Stimulated activated CD8-positive, alpha-beta memory T cell treated with anti-CD3 and anti-CD28 coated beads, Interleukin-7, amount 100 ng/mL, for 24 hours (primary cell): ENCODE measurements around the gene LARP7.
"Not testable (repeated sequence)": the region's sequence is repeated elsewhere in the genome, so short reads cannot be mapped to it uniquely, and the experiment has no call there.

Experiments used
- DNase-seq: peaks from one replicate; pipeline ENCODE4 v3.0.0-alpha.2; 2020; ENCODE audit warnings: low read depth

Gene LARP7

DNA sequence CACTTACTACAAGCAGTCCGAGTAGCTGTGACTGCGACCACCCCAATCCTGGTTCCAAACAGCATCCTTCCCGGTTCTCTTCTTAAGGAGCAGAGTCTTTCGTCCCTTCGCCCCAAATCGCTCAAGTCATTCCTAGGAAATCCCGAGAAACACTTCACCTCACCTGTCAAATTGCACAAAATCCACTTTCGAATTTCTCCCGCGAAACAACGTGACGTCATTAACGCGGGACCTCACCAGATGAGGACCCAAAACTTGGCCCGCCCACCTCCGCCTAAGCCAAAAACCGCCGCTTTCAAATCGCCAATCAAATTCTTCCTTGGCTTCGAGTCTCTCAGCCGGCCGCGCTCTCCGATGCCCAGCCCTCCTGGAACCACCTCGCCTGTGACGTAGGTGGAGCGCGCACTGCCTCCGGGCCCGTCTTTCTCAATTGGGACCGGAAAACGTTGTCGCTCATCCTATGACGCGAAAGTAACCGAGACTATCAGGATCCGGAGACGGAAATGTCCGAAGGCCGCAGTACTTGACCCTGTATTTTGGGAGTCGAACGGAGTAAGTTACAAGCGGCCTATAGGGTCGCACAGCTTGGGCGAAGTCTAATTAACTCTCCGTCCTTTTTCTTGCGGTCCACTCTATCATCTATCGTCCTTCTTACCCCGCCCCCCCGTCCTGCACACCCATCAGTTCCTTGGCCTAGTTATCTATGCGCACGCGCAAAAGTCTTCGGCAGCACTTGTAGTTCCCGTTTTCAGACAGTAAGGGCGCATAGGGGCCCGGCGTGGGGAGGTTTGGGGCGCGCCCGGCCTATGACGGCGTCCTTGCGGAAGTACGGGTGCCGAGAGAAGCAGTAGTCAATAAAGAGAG lies at the start of gene LARP7, which contains the start of gene ZGRF1:
Gene LARP7 (plus strand): TSS at position 456 of the 864 bp plus-strand sequence. CDS start 7,527 bp downstream, outside the sequence.
Gene ZGRF1 (minus strand): TSS at position 222 of the 864 bp plus-strand sequence. CDS start 3,733 bp downstream, outside the sequence.
- DNase-seq = peak; percentile 94

DNA sequence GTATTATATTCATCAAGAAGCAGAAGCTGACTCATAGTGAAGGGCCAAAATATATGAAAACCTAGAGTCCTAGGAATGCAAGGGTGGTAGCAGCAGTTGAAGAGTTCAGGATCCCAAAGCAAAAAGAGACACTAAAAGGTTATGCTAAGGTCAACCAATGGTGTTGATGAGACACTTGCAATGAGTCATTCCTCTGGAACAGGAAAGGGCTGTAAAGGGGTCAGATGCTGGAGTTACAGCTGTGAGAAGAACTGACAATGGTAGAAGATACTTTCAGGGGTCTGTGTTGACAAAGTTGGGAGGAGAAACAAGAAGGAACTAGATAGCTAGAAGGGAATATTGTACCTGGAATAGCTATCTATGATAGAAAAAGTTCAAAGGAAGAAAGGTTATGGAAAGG lies 47.7 kb upstream of the LARP7 start:
- DNase-seq = no peak

DNA sequence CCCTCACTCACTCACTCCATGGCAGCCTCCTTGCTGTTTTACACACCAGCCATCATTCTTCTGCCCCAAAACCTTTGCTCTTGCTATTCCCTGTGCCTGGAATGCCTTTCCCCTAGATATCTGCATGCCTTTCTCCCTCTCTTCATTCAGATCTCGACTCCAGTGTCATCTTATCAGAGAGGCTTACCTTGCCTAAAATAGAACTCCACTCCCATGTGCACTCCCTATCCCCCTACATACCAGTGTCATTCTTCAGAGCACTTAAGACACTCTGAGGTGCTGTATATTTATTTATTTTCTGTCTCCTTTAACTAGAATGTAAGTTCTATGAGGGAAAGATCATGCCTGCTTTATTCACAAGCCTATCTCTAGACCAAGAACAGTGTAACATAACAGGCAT lies 45.4 kb upstream of the LARP7 start:
- DNase-seq = no peak

DNA sequence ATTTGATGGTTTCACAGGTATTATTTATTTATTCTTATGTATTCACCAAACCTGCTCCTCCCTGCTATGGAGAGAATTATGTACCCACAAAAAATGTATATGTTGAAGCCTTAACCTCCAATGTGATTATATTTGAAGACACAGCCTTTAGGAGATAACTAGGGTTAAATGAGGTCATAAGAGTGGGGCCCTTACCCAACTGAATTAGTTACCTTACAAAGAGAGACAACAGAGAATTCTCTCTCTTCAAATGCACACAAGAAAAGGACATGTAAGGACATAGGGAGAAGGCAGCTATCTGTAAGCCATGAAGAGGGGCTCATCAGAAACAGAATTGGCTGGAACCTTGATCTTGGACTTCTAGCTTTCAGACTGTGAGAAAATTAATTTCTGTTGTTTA lies 44.2 kb upstream of the LARP7 start:
- no peak for DNase-seq

DNA sequence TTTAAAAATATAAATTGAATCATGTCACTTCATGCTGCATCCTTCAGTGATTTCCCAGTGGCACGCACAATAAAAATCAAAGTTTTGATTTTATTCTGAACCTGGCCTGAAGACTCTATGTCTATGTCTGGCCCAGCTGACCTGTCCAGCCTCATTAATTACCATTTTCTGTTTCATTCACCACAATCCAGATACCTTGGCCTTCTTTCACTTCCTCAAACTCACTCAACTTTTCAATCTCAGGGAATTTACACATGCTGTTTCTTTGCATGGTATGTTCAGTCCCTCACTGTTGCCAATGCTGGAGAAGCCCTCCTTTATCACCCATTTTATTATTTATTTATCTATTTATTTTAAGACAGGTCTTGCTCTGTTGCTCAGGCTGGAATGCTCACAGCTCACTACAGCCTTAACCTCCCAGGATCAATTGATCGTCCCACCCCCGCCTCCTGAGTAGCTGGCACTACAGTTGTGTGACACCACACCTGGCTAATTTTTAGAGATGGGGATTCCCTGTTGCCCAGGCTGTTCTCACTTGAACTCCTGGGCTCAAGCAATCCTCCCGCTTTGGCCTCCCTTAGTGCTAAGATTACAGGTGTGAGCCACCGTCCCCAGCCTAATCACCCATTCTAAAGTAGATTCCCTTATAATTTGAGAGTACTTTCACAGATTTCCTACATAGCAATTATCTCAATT lies 43.4 kb upstream of the LARP7 start:
- DNase-seq = no peak

DNA sequence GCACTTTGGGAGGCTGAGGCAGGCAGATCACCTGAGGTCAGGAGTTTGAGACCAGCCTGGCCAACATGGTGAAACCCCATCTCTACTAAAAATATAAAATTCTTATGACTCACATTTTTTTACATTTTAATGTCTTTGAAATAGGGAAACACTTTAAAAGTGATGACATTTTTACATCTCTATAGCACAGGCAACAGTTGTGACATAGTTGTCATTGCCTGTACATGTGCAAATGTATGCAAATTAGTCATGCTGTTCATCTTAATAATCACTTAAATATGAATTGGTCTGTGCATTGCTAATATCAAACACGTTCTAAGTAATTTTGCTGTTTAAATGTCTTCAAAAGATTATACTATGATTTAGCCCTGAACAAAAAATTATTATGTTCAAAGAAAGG lies 42.0 kb upstream of the LARP7 start:
- DNase-seq = no peak

DNA sequence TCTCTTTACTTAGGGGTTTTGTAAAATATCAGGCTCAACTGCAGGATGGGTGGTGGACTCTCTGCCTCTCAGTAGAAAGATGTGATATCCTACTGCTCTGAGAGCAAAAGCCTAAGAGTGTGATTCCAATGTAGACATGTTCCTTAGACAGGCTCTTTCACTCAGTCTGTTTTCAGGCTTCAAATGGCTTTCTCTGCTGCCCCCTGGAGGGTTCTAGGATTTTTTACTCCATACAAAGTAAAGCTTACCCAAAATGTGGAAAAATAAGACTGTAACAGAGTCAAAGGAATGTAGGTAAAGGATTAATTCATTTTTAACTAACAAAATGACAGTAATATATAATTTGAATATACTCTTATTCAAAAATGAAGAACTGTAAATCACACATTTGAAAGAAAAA lies 32.4 kb upstream of the LARP7 start:
- no peak for DNase-seq

DNA sequence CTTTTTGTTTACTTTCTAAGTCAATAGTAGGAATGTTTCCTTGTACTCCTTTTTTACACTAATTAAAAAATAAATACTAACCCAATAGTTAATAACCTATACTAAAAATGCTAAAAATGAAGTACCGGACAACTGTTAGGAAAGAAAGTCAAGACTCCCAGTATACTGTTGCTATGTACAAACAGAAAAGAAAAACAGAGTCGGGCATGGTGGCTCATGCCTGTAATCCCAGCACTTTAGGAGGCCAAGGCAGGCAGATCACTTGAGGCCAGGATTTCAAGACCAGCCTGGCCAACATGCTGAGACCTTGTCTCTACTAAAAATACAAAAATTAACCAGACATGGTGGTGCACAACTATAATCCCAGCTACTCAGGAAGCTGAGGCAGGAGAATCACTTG lies 24.1 kb upstream of the LARP7 start:
- not testable (repeated sequence) for DNase-seq

DNA sequence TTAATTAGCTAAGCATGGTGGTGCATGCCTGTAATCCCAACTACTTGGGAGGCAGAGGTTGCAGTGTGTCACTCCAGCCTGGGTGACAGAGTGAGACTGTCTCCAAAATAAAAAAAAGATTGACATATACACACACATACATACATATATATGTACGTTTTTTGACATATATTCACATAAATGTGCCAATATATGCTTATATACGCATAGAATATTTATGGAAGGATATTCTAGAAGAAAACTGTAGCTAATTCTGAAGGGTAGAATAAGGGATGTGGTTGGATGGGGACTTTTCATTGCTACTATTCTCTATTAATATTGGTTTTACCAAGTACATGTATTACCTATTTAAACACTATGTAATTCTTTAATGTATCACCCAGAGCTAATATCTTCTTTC lies 20.0 kb upstream of the LARP7 start:
- DNase-seq = no peak

DNA sequence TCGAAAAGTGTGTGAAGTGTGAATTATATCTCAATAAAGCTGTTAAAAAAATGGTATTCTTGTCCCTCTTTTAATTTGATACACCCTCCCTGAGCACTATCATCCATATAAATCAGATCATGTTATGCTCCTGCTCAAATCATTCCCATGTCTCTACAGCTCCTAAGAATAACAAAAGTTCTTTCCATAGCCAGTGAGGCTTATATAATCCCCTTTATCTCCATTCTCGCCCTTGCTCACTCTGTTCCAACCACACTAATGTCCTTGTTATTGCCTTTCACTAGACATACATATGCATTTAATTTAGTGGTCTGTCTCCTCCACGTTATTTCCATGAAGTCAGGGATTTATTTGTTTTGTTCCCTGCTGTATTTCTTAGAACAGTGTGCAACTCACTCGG lies 10.7 kb upstream of the LARP7 start:
- DNase-seq = no peak

DNA sequence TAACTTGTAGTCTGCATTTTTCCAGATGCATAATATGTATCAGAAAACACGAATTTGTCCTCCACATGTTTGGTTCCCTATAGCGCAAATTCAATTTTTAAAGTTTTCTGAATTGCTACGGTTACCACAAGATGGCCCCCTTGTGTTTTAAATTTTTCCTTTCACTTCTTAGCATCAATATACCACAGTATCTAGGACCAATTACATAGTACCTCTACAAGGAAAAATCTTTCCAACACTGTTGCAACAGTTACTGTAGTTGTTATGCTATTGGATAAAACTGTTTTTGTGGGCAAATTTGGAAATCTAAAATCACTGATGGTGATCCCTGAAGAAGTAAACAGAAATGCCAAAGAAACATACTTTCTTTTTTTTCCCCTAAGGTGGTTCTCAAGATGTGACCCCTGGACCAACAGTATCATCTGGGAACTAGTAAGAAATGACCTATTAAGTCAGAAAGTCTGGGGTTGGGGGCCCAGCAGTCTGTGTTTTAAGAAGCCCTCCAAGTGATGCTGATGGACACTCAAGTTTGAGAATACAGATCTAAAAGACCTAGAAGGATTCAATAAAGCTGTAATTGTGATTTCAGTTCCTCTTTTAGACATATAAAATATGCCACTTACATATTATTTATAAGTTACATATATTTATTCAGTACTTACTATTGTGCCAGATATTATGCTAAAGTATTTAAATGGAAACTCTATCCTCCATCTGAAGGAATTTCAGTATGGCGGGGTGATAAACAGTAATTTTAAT lies 3.3 kb upstream of the LARP7 start:
- no peak for DNase-seq

DNA sequence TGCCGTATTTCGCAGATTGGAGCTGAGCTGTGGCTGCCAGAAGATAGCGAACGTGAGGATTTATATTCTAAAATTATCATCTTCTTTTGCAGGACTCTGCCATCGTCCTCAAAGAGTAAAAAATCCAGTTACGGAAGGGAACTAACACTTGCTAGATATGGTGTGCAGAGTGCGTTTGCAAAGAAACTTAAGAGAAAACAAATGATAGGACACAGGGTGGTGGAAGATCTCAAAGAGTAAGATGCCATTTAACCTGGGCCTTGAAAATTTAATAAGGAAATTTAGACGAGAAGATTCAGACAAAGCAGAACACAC lies 566 bp downstream of the LARP7 start:
- no peak for DNase-seq

DNA sequence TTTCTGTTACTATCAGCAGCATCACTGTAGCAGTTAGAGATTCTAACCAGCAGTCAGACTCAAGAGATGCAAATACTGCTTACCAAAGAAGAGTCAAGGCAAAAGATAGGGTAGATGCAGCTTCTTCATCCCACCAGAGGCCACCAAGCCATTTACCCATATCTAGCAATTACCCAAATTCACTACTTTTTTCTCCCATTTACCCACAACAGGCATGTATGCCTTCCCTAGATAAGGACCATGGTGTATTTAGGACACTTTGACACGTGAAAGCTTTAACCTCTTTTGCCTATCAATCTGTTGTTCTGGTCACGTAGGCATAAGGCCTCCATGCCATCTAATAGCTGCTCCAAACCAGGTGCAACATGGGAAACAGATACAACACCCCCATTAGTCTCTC lies 5.6 kb downstream of the LARP7 start:
- no peak for DNase-seq

DNA sequence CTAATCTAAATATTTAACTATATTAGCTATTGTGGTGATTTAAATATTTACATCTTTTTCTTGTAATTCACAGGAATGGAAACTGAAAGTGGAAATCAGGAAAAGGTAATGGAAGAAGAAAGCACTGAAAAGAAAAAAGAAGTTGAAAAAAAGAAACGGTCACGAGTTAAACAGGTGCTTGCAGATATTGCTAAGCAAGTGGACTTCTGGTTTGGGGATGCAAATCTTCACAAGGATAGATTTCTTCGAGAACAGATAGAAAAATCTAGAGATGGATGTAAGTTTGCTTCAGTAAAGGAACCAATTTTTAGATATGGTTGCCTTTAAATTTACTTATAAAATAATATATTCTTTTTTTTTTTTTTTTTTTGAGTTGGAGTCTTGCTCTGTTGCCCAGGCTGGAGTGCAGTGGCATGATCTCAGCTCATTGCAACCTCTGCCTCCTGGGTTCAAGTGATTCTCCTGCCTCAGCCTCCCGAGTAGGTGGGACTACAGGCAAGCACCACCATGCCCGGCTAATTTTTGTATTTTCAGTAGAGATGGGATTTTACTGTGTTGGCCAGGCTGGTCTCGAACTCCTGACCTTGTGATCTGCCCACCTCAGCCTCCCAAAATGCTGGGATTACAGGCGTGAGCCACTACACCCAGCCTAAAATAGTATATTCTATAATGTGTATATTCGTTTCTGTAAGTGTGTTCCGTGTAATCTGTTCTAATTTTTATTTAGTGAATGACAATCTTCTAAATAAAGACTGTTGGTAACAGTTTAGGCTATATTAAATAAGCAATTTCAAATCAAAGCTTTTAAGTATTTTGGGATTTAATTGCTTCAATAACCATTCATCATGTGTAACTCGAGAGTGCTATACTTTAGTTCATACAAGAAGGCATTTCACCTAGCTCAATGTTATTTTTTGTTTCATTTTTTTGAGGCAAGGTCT lies 7.9 kb downstream of the LARP7 start:
- not testable (repeated sequence) for DNase-seq

DNA sequence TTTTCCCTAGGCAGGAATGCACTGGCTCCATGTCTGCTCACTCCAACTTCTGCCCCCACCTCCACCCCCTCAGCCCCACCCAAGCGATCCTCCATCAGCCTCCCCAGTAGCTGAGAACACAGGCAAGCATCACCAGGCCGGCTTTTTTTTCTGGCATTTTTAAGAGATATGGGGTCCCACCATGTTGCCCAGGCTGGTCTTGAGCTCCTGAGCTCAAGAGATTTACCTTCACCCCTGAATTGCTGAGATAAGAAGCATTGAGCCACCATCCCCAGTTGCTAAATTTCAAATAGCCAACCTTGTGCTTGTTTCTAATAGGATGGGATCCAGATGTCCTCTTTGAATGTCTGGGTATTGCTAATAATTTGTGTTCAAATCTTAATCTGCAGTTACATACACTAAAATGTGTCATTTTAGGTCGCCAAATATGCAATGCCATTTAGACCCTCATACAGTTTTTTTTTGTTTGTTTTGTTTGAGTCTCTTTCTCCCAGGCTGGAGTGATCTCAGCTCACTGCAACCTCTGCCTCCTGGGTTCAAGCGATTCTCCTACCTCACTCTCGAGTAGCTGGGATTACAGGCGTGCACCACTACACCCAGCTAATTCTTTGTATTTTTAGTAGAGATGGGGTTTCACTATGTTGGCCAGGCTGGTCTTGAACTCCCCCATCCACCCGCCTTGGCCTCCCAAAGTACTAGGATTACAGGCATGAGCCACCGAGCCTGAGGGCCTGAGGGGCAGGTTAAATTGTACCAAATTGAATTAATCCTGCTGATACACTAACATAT lies 8.8 kb downstream of the LARP7 start:
- no peak for DNase-seq

DNA sequence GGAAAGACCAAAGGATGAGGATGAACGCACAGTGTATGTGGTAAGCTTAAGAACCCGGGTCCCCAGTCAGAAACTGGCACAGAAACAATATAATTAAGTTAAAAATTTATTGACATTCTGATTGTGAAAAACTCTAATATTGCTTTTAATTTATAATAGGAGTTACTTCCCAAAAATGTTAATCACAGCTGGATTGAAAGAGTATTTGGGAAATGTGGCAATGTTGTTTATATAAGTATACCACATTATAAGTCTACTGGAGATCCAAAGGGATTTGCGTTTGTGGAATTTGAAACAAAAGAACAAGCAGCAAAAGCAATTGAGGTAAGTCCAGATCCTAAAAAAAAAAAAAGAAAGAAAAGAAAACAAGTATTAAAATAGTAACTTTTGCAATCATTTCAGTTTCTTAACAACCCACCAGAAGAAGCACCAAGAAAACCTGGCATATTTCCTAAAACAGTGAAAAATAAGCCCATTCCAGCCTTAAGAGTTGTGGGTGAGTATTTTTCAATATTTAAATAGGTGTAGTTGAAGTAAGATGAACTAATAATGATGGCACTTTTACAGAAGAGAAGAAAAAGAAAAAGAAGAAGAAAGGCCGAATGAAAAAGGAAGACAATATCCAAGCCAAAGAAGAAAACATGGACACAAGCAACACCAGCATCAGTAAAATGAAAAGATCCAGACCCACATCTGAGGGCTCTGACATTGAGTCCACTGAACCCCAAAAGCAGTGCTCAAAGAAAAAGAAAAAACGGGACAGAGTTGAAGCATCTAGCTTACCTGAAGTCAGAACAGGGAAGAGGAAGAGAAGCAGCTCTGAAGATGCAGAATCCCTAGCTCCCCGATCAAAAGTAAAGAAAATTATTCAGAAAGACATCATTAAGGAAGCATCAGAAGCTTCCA lies 9.9 kb downstream of the LARP7 start:
- DNase-seq = no peak

DNA sequence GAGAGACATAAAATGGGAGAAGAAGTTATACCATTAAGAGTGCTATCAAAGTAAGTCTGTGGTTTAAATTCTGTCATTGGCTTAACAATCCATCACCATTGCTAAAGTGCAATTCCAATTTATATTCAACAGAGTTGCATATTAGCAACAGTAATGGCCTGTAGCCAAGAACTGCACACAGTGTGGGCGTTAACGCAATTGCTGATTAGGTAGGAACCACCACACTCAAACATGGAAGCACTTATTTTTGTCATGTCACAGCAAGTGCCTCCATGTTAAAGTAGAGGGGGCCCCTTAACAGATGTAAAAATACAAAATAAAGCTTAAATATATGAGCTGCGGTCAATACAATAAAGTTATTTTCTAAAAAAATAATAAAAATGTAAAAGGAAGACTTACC lies 10.8 kb downstream of the LARP7 start:
- no peak for DNase-seq

DNA sequence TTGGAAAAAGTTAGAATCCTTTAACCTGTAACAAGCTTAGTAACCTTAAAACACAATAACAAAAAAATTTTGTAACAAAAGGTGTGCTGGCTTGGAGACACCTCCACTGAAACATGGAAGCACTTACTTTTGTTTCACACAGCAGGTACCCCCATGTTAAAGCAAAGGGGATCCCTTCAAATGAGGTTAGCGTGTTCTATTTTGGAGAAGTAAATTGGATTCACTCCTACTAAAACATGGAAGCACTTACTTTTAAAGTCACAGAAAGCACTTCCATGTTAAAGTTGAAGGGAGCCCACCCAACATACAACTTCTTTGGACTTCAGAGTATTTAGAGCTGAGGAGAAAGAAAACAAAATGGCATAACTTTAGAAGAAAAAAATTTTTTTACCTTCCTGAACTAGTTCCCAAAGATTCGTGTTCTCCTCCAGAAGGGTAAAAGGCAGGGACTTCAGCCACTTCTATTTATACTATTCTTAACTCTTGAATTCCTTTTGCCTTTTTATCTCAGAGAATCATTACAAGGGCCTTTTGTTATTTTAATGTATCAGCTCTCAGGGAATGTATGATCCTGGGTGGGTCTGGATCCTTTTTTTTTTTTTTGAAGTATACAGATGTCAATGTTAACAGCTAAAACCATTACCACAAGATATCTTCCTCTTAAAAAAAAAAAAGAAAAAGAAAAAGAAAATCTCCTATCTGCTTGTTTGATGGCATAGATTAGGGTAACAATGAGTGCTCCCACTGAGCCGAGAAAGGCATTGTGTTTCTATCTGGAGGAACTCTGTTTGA lies 11.5 kb downstream of the LARP7 start:
- no peak for DNase-seq

DNA sequence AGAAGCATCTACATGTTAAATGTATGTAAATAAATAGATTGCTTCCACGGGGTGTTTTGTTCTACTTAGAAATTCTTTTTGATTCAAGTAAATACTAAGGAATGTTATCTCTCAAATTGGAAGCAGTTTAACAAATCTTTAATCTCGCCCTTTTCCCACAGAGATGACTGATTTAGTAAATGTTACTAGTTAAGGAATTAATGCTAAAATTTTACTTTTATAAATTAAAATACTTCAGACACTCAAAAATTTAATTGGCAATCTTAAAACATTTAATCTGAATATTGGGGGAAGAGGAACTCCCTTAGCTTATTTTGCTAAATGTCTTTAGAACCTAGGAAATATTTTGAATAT lies 12.1 kb downstream of the LARP7 start:
- DNase-seq = no peak
